GM19351 (cell line): ENCODE measurements around the gene NDUFAF8.

Source experiments
- ATAC-seq: cut with Tn5 transposase; IDR thresholded peaks from one replicate; pipeline ENCODE4 v1.9.1; 2021; ENCODE audit warnings: mild to moderate bottlenecking, moderate library complexity; ENCODE audit not compliant: unreplicated experiment

NDUFAF8 gene

GRCh38 chr17:81237591-81238489 is 1.3 kb upstream of the NDUFAF8 start:
- no peak for ATAC-seq

GRCh38 chr17:81238490-81238814 is 666 bp upstream of the NDUFAF8 start:
- no peak for ATAC-seq

DNA sequence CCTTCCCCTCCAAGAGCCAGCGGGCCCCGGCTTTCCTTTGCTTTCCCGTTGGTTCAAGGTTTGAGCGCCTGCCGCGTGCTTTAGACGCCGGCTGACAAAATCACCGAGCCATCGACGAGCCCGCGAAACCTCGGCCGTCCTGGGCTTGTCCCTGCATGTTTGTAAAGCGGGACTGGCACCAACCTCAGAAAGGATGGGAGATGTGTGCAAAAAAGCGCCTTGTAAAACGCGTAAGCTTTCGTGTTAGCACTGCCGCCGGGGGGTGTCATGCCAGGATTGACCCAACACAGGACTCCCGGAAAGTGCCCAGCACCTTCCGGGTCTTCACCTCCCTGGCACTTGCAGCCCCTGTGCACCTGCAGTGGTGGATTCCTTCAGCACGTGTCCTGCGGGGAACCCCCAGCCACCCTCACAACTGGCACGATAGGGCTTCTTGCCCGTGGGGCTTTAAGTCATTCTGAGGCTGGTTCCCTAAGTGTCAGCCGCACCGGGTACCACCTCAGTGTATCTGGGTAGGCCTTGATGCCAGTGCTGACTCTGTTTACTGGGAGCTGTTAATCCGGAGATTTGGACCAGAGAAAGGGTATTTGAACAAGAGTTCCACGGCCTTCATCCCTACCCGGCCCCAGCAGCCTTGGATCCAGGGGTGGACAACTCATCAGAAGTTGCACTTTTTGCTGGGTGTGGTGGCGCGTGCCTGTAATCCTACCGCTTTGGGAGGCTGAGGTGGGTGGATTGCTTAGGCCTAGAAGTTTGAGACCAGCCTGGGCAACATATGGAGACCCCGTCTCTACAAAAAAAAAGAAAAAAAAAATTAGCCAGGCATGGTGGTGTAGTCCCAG is 817 bp downstream of the NDUFAF8 start:
- no peak for ATAC-seq

DNA sequence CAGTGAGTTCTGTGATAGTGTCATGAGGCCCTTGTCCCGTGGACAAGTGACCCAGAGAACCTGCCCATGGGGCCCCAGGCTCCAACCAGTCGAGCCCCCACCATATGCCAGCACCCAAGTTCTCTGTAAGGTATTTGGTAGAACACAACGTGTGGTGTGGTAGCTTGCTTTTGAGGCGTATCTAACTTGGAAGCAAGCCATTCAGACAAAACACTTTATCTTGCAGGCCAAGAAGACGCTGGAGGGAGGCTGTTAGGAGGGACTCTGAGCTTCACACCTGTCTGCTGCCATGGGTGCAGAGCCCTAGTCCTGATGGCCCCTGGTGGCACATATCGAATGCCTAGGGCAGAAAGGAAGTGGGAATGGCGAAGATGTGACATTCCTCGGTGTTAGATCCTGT is 1.6 kb downstream of the NDUFAF8 start:
- ATAC-seq: no peak

DNA sequence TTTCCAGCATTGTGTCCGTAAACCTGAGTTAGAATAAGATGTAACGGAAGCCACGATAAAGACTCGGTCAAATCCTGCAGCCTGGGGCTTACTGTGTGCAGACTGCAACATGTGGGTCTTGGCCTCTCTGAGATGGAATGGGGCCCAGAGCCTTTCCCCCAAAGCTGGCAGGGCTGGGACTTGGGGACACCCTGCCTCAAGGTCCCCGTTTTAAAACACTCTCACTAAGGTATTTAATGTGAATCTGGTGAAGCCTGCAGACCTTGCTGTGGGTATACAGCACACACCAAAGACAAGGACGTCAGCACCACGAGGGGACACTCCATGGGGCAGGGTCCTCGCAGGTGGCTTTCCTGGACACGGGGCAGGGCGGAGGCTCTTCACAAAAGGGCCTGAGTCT is 2.1 kb downstream of the NDUFAF8 start:
- ATAC-seq: no peak

DNA sequence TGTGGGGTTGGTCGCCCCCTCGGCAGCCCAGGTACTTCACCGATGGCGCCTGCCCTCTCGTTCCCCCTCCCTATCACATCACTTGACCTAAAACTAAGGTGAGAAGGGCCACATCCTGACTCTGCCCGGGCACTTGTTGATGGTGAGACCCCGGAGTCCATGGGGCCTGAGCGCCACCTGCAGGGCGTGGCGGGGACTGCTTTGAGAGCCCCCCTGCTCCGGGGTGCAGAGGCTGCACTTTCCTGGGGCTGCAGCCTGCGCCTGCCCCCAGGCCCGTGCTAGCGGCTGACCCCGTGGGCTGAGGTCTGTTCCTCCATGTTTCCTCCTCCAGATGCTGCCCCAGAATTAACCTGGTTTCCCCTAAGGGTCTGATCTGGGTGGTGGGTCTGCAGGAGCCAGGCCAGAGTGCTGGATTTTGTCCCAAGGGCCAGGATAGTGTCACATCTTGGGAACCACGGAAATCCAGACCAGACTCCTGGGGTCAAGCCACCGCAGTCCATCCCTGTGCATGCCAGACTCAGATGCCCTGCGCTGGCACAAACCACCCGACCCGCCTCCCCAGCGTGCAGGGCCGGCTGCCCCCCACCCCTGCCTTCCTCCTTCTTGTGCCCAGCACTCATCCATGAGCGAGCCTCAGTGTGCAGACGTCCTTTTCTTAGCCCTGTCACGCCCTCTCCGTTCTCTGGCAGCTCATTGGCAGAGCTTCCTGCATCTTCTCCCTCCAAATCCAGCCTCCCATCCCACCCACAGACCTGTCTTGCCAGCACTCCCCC is 2.7 kb downstream of the NDUFAF8 start:
- ATAC-seq: no peak

DNA sequence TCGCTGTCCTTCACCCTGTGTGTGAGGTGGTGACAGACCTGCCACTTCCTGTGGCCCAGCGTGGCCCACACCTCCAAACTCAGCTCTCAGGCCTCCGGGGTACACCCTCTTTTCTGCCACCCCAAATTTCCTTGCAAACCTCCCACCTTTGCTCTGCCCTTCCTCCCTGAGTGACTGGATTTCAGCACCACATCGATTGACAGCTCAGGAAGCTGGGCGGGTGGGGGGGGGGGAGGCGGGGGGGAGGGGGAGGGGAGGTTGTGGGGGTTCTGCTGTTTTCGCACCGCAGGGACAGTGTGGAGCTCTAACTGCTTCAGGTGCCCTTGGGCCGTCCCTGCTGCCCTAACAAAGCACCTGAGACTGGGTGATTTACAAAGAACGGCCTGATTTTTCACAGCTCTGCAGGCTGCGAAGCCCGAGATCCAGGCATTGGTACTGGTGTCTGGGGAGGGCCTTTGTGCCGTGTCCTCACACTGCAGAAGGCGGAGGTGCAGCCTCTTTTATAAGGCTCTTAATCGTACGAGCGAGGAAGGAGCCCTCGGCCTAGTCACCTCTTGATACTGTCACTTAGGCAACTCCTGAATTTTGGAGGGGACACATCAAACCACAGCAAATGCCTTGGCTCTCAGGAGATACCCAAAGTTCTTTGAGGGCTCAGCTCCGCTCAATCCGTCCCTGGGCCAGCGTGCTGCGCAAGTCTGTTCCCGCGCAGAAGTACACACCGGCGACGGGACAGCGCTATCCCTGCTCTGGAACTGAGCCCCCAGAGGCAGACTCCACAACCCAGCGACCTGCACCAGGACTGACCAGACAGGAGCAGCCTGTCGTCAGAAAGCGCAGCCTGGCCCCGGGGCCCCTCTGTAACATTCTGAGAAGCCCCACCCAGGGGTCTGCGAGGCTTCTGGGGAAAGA is 3.6 kb downstream of the NDUFAF8 start:
- ATAC-seq: no peak

- no peak for ATAC-seq
Measured at GRCh38 chr17:81243333-81243664, 4.2 kb downstream of the NDUFAF8 start.

GRCh38 chr17:81244358-81245023 is 5.4 kb downstream of the NDUFAF8 start:
- ATAC-seq: no peak

DNA sequence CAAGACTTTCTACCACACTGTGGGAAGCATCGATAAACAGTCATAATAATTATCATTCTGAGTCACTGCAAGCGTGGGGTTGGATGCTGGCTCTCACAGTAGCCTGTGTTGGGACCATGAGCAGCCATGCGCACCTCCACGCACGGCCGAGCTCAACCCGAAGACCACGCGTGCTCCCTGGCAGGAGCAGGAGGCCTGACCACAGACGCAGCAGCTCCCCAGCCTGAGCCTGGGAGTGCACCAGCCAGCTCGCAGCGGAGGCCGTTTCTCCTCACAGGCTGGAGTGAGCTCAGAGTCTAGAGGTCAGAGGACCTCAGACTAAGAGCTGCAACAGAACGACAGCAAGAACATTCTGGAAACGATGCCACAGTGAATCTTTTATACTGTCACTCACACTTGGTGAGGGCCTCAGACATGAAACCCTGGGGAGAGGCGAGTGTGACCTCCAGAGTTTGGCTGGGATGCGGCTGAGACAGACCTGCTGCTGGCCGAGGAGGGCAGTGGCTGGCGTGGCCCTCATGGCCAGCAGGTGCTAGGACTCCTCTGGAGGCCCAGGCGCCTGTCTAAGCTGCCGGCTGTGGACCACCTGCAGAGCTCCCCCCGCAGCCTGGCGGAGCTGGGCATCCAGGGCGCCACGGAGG is 6.0 kb downstream of the NDUFAF8 start:
- peak; percentile 57 for ATAC-seq

DNA sequence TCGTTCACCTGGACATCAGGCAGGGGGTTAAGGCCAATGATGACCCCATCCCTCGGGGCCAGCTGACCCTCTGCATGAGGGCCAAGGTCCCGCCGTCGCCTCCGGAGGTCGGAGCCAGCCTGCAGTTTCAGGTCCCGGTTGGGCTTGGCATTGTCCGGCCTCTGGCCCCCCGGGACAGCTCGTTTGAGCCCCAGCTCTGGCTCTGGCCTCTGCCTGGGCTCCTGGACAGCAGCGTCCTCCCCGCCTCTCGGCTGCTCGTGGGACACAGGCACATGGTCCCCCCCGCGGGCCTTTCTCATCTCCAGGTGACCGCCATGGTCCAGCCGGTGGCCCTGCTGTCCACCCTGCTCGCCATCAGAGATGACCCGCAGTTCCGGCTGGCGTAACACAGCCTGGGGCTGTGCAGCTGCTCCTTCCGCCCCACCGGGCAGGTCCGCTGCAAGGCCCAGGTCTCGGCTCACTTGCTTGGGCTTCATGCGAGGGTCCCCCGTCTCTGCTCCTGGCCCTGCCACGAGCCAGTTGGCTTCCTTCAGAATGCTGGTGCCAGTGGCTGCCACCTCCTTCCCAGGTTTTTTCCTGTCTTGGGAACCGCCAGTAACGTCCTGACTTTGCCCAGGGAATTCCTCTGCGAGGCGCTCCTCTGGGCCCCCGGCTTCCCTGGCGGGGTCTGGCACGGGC is 6.7 kb downstream of the NDUFAF8 start:
- ATAC-seq: no peak

DNA sequence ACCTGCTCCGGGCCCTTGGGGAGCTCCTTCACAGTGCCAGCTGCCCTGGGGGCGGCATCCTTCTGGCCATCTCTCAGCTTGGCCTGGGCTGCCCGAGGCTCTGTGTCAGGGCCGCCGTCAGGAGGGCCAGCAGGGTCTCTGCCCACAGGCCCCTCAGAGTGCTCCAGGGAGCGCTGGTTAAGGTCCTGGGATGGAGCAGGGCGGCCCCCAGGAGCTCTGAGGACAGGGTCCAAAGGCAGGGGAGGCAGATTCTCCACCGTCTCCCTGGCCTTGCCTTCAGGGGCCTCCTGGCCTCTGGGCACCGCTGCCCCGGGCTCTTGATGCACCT is 7.2 kb downstream of the NDUFAF8 start:
- ATAC-seq: no peak

- no peak for ATAC-seq
Measured at GRCh38 chr17:81246679-81247338, 7.7 kb downstream of the NDUFAF8 start.

- no peak for ATAC-seq
Measured at GRCh38 chr17:81247339-81247990, 8.3 kb downstream of the NDUFAF8 start.

DNA sequence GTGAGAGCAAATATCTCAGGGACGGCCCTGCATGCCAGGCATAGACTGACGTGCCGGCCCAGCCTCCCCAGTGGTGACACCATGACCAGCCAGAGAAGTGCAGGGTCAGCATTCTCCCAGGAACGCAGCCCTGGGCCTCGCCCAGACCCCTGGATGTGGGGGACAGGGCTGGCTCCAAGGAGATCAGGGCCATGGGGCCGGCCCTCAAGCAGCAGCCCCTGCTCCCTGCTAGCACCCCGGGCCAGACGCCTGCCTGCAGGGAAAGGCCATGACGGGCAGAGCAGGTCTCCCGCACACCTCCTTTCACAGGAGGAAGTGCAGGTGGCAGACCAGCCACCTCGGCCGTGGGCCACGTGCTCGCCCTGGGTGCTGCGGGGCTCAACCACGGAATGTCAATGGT is 9.5 kb downstream of the NDUFAF8 start:
- no peak for ATAC-seq

DNA sequence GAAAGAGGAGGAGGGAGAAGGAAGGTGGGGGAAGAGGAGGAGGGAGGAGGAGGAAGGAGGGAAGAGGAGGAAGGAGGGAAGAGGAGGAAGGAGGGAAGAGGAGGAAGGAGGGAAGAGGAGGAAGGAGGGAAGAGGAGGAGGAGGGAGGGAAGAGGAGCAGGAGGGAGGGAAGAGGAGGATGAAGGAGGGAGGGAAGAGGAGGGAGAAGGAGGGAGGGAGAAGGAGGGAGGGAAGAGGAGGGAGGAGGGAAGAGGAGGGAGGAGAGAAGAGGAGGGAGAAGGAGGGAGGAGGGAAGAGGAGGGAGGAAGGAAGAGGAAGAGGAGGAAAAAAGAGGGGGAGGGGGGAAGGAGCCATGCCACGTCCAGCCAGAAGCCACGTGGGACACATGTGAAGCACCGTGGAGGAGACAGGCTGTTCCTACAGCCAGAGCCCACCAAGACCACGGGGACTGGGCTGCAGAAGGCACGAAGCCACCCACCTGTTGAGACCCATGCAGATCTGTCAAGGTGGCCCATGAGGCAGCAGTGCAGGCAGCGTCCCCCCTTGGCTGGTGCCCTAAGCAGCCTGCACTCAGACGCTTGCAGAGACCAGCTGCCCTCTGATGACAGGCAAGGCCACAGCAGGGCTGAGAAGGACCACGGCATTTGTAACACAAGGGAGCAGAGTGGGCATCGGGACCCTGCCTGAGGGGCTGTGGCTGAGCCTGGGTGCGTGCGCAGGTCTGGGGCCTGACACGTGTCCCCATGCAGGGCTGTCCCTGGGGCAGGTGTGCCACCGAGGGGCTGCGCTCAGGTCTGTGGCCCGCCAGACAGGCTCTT is 10.3 kb downstream of the NDUFAF8 start:
- no peak for ATAC-seq
